Hepatocyte (in vitro differentiated cells): Measurements from ENCODE around the gene UGT1A10.

Experiments used
- CTCF ChIP-seq: fragments of 200-600 bp; sonication (generic); IDR thresholded peaks from 2 replicates; pipeline ENCODE4 v1.5.1; 2016; ENCODE audit warnings: antibody characterized with exemption, mild to moderate bottlenecking; ENCODE audit not compliant: poor library complexity
- EZH2 ChIP-seq: fragments of 200-600 bp; sonication (generic); IDR thresholded peaks from 2 replicates; pipeline ENCODE4 v1.6.1; 2016; ENCODE audit warnings: antibody characterized with exemption, mild to moderate bottlenecking, borderline replicate concordance
- EZH2phosphoT487 ChIP-seq: fragments of 200-600 bp; sonication (generic); IDR thresholded peaks from one replicate; pipeline ENCODE4 v1.6.1; 2018; ENCODE audit warnings: antibody characterized with exemption, mild to moderate bottlenecking, low read depth, moderate library complexity; ENCODE audit not compliant: unreplicated experiment, severe bottlenecking

- TF ChIP-seq CTCF, result no peak
- no peak for TF ChIP-seq EZH2phosphoT487
- no peak for TF ChIP-seq EZH2
Observed at GRCh38 chr2:233679196-233679595, 42.9 kb downstream of the UGT1A10 start.
